Measurements from ENCODE around the gene TUBE1. TPM values are rescaled to one million over a fixed set of nuclear protein-coding genes. Genes with fewer than 3 reads are reported as not detected.
A peak's percentile ranks its signal among the peaks of the same experiment; 100 is the strongest.

TUBE1 gene
- total RNA-seq, 1 donor from 2014 or later = 49.0 TPM

GRCh38 chr6:112117554-112117953, 30.3 kb upstream of the TUBE1 start:
- Histone ChIP-seq H3K79me2 (ENCODE audit: low read depth) (no peaks in the 10 kb centered on the region), H3K36me3 (no peaks in the 10 kb centered on the region), H3K27ac (no peak overlapping the region), H3K27me3 (no peaks in the 10 kb centered on the region), H2AFZ (replicated peaks) (peak overlapping the region; percentile 6), H3F3A (ENCODE audit: low read depth) (no peaks in the 10 kb centered on the region), H3K4me2 (no peak overlapping the region), H3K4me3 (no peak overlapping the region), H4K20me1 (ENCODE audit: low read depth) (no peaks in the 10 kb centered on the region), H3K9ac (no peak overlapping the region), H3K9me3 (ENCODE audit: low read depth) (no peaks in the 10 kb centered on the region), H3K4me1 (no peaks in the 10 kb centered on the region)
- TF ChIP-seq EZH2 (IDR thresholded peaks at IDR 0.05) (no peak), CTCF (IDR thresholded peaks at IDR 0.05) (no peak), EZH2phosphoT487 (IDR thresholded peaks at IDR 0.05) (no peak)
- Mint-ChIP-seq H3K27ac (no peak overlapping the region), H3K9me3 (no peaks in the 10 kb centered on the region), H3K36me3 (no peaks in the 10 kb centered on the region), H3K27me3 (ENCODE audit: insufficient read depth, low read depth) (no peaks in the 10 kb centered on the region), H3K4me1 (no peaks in the 10 kb centered on the region), H3K4me3 (no peak overlapping the region)
- DNase-seq (ENCODE audit: low spot score) = no peak

GRCh38 chr6:112116221-112116620, 28.9 kb upstream of the TUBE1 start:
- H3K27ac ChIP-seq = no peak overlapping the region
- no peak overlapping the region for H3K9ac ChIP-seq
- no peaks in the 10 kb centered on the region for H3K36me3 Mint-ChIP-seq
- no peaks in the 10 kb centered on the region for H3K36me3 ChIP-seq
- no peak overlapping the region for H3K27ac Mint-ChIP-seq
- TF ChIP-seq CTCF (IDR thresholded peaks at IDR 0.05) (peak; percentile 9), EZH2phosphoT487 (IDR thresholded peaks at IDR 0.05) (no peak)
- peaks cover 7% of the 10 kb centered on the region for H3K4me1 Mint-ChIP-seq
- H3K4me1 ChIP-seq = no peaks in the 10 kb centered on the region
- DNase-seq (ENCODE audit: low spot score) = no peak
- H3K4me3 ChIP-seq = no peak overlapping the region
- no peaks in the 10 kb centered on the region for H3F3A ChIP-seq (ENCODE audit: low read depth)
- no peaks in the 10 kb centered on the region for H3K9me3 ChIP-seq (ENCODE audit: low read depth)
- no peak overlapping the region for H3K4me2 ChIP-seq
- H3K27me3 ChIP-seq = no peaks in the 10 kb centered on the region
- H2AFZ ChIP-seq (replicated peaks) = no peak overlapping the region
- no peak overlapping the region for H3K4me3 Mint-ChIP-seq
- no peaks in the 10 kb centered on the region for H3K27me3 Mint-ChIP-seq (ENCODE audit: insufficient read depth, low read depth)
- no peaks in the 10 kb centered on the region for H4K20me1 ChIP-seq (ENCODE audit: low read depth)
- no peaks in the 10 kb centered on the region for H3K9me3 Mint-ChIP-seq
- no peaks in the 10 kb centered on the region for H3K79me2 ChIP-seq (ENCODE audit: low read depth)

GRCh38 chr6:112114577-112115223, 27.4 kb upstream of the TUBE1 start:
- H3K9me3 ChIP-seq (ENCODE audit: low read depth) = no peaks in the 10 kb centered on the region
- no peaks in the 10 kb centered on the region for H3K4me1 ChIP-seq
- no peak overlapping the region for H3K4me2 ChIP-seq
- no peaks in the 10 kb centered on the region for H3K9me3 Mint-ChIP-seq
- H2AFZ ChIP-seq (replicated peaks) = no peak overlapping the region
- no peak overlapping the region for H3K27ac ChIP-seq
- H4K20me1 ChIP-seq (ENCODE audit: low read depth) = no peaks in the 10 kb centered on the region
- no peak overlapping the region for H3K4me3 ChIP-seq
- H3K27me3 Mint-ChIP-seq (ENCODE audit: insufficient read depth, low read depth) = no peaks in the 10 kb centered on the region
- no peaks in the 10 kb centered on the region for H3K36me3 ChIP-seq
- TF ChIP-seq EZH2phosphoT487 (IDR thresholded peaks at IDR 0.05) (no peak), CTCF (IDR thresholded peaks at IDR 0.05) (no peak), EZH2 (IDR thresholded peaks at IDR 0.05) (no peak)
- no peak overlapping the region for H3K4me3 Mint-ChIP-seq
- H3K79me2 ChIP-seq (ENCODE audit: low read depth) = no peaks in the 10 kb centered on the region
- H3K4me1 Mint-ChIP-seq = peaks cover 9% of the 10 kb centered on the region
- no peak overlapping the region for H3K27ac Mint-ChIP-seq
- DNase-seq (ENCODE audit: low spot score) = no peak
- no peaks in the 10 kb centered on the region for H3K27me3 ChIP-seq
- H3K36me3 Mint-ChIP-seq = no peaks in the 10 kb centered on the region
- H3K9ac ChIP-seq = no peak overlapping the region
- H3F3A ChIP-seq (ENCODE audit: low read depth) = no peaks in the 10 kb centered on the region
